Measurements from ENCODE around the gene HOXD8. TPM values are rescaled to one million over a fixed set of nuclear protein-coding genes. Genes with fewer than 3 reads are reported as not detected.

HOXD8 gene
- polyA plus RNA-seq, 4 donors = 0.89 to 7.3 (median 3.6) TPM

GRCh38 chr2:176152350-176153181 lies 23.1 kb downstream of the HOXD8 start:
- H3K9me3 ChIP-seq (ENCODE audit: control insufficient read depth in 2 of 2, insufficient read depth in 1 of 2, low read depth in 1 of 2, low read length in 1 of 2) = no peaks in the 10 kb centered on the region
- 9 to 17% (median 15%) methylated on average over 47 to 48 of the region's 48 CpGs for WGBS, 3 donors
- H3K4me3 ChIP-seq (ENCODE audit: low read depth in 1 of 3, low read length in 3 of 3) = no peak overlapping the region
- FAIRE-seq (no peak), DNase-seq (no peak)
- H3K36me3 ChIP-seq (ENCODE audit: control insufficient read depth in 3 of 3, insufficient read depth in 2 of 3, low read depth in 1 of 3, low read length in 3 of 3) = peaks cover 0 to 6% (median 0%) of the 10 kb centered on the region in 3 donors
- peaks cover 13 to 93% (median 65%) of the 10 kb centered on the region in 3 donors for H3K27me3 ChIP-seq (ENCODE audit: control insufficient read depth in 3 of 3, insufficient read depth in 3 of 3, low read length in 3 of 3)
- no peak overlapping the region for H3K27ac ChIP-seq (ENCODE audit: low read depth in 1 of 3, low read length in 2 of 3)
- H3K4me1 ChIP-seq (ENCODE audit: control insufficient read depth in 3 of 3, insufficient read depth in 2 of 3, low read depth in 1 of 3, low read length in 2 of 3) = no peaks in the 10 kb centered on the region

GRCh38 chr2:176154576-176155252 lies 25.2 kb downstream of the HOXD8 start:
- no peak for DNase-seq
- WGBS, 3 donors = 11 to 42% (median 20%) methylated on average over 11 of the region's 11 CpGs
- Histone ChIP-seq H3K4me3 (ENCODE audit: low read depth in 1 of 3, low read length in 3 of 3) (no peak overlapping the region), H3K27me3 (ENCODE audit: control insufficient read depth in 3 of 3, insufficient read depth in 3 of 3, low read length in 3 of 3) (peaks cover 13 to 93% (median 58%) of the 10 kb centered on the region in 3 donors), H3K4me1 (ENCODE audit: control insufficient read depth in 3 of 3, insufficient read depth in 2 of 3, low read depth in 1 of 3, low read length in 2 of 3) (no peaks in the 10 kb centered on the region), H3K9me3 (ENCODE audit: control insufficient read depth in 2 of 2, insufficient read depth in 1 of 2, low read depth in 1 of 2, low read length in 1 of 2) (no peaks in the 10 kb centered on the region), H3K27ac (ENCODE audit: low read depth in 1 of 3, low read length in 2 of 3) (no peak overlapping the region), H3K36me3 (ENCODE audit: control insufficient read depth in 3 of 3, insufficient read depth in 2 of 3, low read depth in 1 of 3, low read length in 3 of 3) (peaks cover 0 to 2% (median 0%) of the 10 kb centered on the region in 3 donors)
- FAIRE-seq = no peak

- H3K27ac ChIP-seq (ENCODE audit: low read depth in 1 of 3, low read length in 2 of 3) = no peak overlapping the region
- H3K9me3 ChIP-seq (ENCODE audit: control insufficient read depth in 2 of 2, insufficient read depth in 1 of 2, low read depth in 1 of 2, low read length in 1 of 2) = no peaks in the 10 kb centered on the region
- WGBS, 3 donors = 11 to 29% (median 15%) methylated on average over 6 of the region's 6 CpGs
- H3K4me1 ChIP-seq (ENCODE audit: control insufficient read depth in 3 of 3, insufficient read depth in 2 of 3, low read depth in 1 of 3, low read length in 2 of 3) = peaks cover 0 to 6% (median 0%) of the 10 kb centered on the region in 3 donors
- DNase-seq (no peak), FAIRE-seq (no peak)
- H3K4me3 ChIP-seq (ENCODE audit: low read depth in 1 of 3, low read length in 3 of 3) = no peak overlapping the region
- peaks cover 0 to 2% (median 0%) of the 10 kb centered on the region in 3 donors for H3K36me3 ChIP-seq (ENCODE audit: control insufficient read depth in 3 of 3, insufficient read depth in 2 of 3, low read depth in 1 of 3, low read length in 3 of 3)
- H3K27me3 ChIP-seq (ENCODE audit: control insufficient read depth in 3 of 3, insufficient read depth in 3 of 3, low read length in 3 of 3) = peaks cover 14 to 93% (median 59%) of the 10 kb centered on the region in 3 donors
Observed at GRCh38 chr2:176155356-176156044, 26.0 kb downstream of the HOXD8 start.

GRCh38 chr2:176156301-176156806 lies 26.8 kb downstream of the HOXD8 start:
- Histone ChIP-seq H3K36me3 (ENCODE audit: control insufficient read depth in 3 of 3, insufficient read depth in 2 of 3, low read depth in 1 of 3, low read length in 3 of 3) (peaks cover 0 to 2% (median 0%) of the 10 kb centered on the region in 3 donors), H3K27ac (ENCODE audit: low read depth in 1 of 3, low read length in 2 of 3) (no peak overlapping the region), H3K4me1 (ENCODE audit: control insufficient read depth in 3 of 3, insufficient read depth in 2 of 3, low read depth in 1 of 3, low read length in 2 of 3) (peaks cover 0 to 6% (median 0%) of the 10 kb centered on the region in 3 donors), H3K27me3 (ENCODE audit: control insufficient read depth in 3 of 3, insufficient read depth in 3 of 3, low read length in 3 of 3) (peaks cover 12 to 93% (median 54%) of the 10 kb centered on the region in 3 donors), H3K9me3 (ENCODE audit: control insufficient read depth in 2 of 2, insufficient read depth in 1 of 2, low read depth in 1 of 2, low read length in 1 of 2) (no peaks in the 10 kb centered on the region), H3K4me3 (ENCODE audit: low read depth in 1 of 3, low read length in 3 of 3) (no peak overlapping the region)
- DNase-seq (no peak), FAIRE-seq (no peak)
- WGBS, 3 donors = 20 to 38% (median 26%) methylated on average over 7 to 8 of the region's 8 CpGs

- no peak for FAIRE-seq
- DNase-seq = no peak
- Histone ChIP-seq H3K4me3 (ENCODE audit: low read depth in 1 of 3, low read length in 3 of 3) (peak within 1 kb of the TSS in 2 of 3 donors; percentile 8 to 16), H3K27ac (ENCODE audit: low read depth in 1 of 3, low read length in 2 of 3) (peak within 1 kb of the TSS in 1 of 3 donors; percentile 24), H3K27me3 (ENCODE audit: control insufficient read depth in 3 of 3, insufficient read depth in 3 of 3, low read length in 3 of 3) (peaks cover 6 to 95% (median 52%) of the 10 kb centered on the region in 3 donors), H3K36me3 (ENCODE audit: control insufficient read depth in 3 of 3, insufficient read depth in 2 of 3, low read depth in 1 of 3, low read length in 3 of 3) (peaks cover 0 to 2% (median 0%) of the 10 kb centered on the region in 3 donors), H3K9me3 (ENCODE audit: control insufficient read depth in 2 of 2, insufficient read depth in 1 of 2, low read depth in 1 of 2, low read length in 1 of 2) (no peaks in the 10 kb centered on the region), H3K4me1 (ENCODE audit: control insufficient read depth in 3 of 3, insufficient read depth in 2 of 3, low read depth in 1 of 3, low read length in 2 of 3) (peaks cover 0 to 6% (median 0%) of the 10 kb centered on the region in 3 donors)
- WGBS, 3 donors = 3 to 9% (median 7%) methylated on average over 48 of the region's 48 CpGs
Observed at GRCh38 chr2:176156807-176157498, 27.4 kb downstream of the HOXD8 start, which contains the start of gene HOXD3. Gene HOXD3 (plus strand): TSS chr2:176157307. CDS start chr2:176169115, 11,808 bp downstream.

- peak; percentile 5 to 65 for DNase-seq
- Histone ChIP-seq H3K36me3 (ENCODE audit: control insufficient read depth in 3 of 3, insufficient read depth in 2 of 3, low read depth in 1 of 3, low read length in 3 of 3) (peaks cover 0 to 2% (median 0%) of the 10 kb centered on the region in 3 donors), H3K4me1 (ENCODE audit: control insufficient read depth in 3 of 3, insufficient read depth in 2 of 3, low read depth in 1 of 3, low read length in 2 of 3) (peaks cover 0 to 6% (median 0%) of the 10 kb centered on the region in 3 donors), H3K27me3 (ENCODE audit: control insufficient read depth in 3 of 3, insufficient read depth in 3 of 3, low read length in 3 of 3) (peaks cover 5 to 96% (median 54%) of the 10 kb centered on the region in 3 donors), H3K4me3 (ENCODE audit: low read depth in 1 of 3, low read length in 3 of 3) (peak overlapping the region in 2 of 3 donors; percentile 8 to 16), H3K27ac (ENCODE audit: low read depth in 1 of 3, low read length in 2 of 3) (peak overlapping the region in 1 of 3 donors; percentile 24), H3K9me3 (ENCODE audit: control insufficient read depth in 2 of 2, insufficient read depth in 1 of 2, low read depth in 1 of 2, low read length in 1 of 2) (no peaks in the 10 kb centered on the region)
- WGBS, 3 donors = 4 to 7% (median 7%) methylated on average over 43 of the region's 43 CpGs
- no peak for FAIRE-seq
Observed at GRCh38 chr2:176157499-176158185, 28.1 kb downstream of the HOXD8 start.

- H3K4me3 ChIP-seq (ENCODE audit: low read depth in 1 of 3, low read length in 3 of 3) = peak overlapping the region in 1 of 3 donors; percentile 8
- peak overlapping the region in 1 of 3 donors; percentile 24 for H3K27ac ChIP-seq (ENCODE audit: low read depth in 1 of 3, low read length in 2 of 3)
- peaks cover 0 to 6% (median 0%) of the 10 kb centered on the region in 3 donors for H3K4me1 ChIP-seq (ENCODE audit: control insufficient read depth in 3 of 3, insufficient read depth in 2 of 3, low read depth in 1 of 3, low read length in 2 of 3)
- WGBS, 3 donors = 7 to 12% (median 10%) methylated on average over 22 of the region's 22 CpGs
- no peaks in the 10 kb centered on the region for H3K9me3 ChIP-seq (ENCODE audit: control insufficient read depth in 2 of 2, insufficient read depth in 1 of 2, low read depth in 1 of 2, low read length in 1 of 2)
- no peak for FAIRE-seq
- no peaks in the 10 kb centered on the region for H3K36me3 ChIP-seq (ENCODE audit: control insufficient read depth in 3 of 3, insufficient read depth in 2 of 3, low read depth in 1 of 3, low read length in 3 of 3)
- peaks cover 5 to 96% (median 53%) of the 10 kb centered on the region in 3 donors for H3K27me3 ChIP-seq (ENCODE audit: control insufficient read depth in 3 of 3, insufficient read depth in 3 of 3, low read length in 3 of 3)
- no peak for DNase-seq
Observed at GRCh38 chr2:176158186-176158591, 28.7 kb downstream of the HOXD8 start.

All from small intestine (tissue), 7 donors.